Measurements from ENCODE around the gene LAS1L. TPM values are rescaled to one million over a fixed set of nuclear protein-coding genes. Genes with fewer than 3 reads are reported as not detected.
"Not testable (repeated sequence)": the region's sequence is repeated elsewhere in the genome, so short reads cannot be mapped to it uniquely, and the experiment has no call there.

Gene LAS1L
- total and polyA plus RNA-seq, 2 donors (not counting 1 experiment from before 2014, with no cell fraction given): 23.4 to 46.7 TPM

GRCh38 chrX:65480960-65481359 lies 53.6 kb downstream of the LAS1L start:
- H3K79me2 ChIP-seq (ENCODE audit: control insufficient read depth, insufficient read depth, low read length): no peaks in the 10 kb centered on the region
- no peak for DNase-seq
- H3K4me2 ChIP-seq (replicated peaks; ENCODE audit: low read depth, low read length, poor library complexity, severe bottlenecking): no peak overlapping the region
- H3K9ac ChIP-seq (ENCODE audit: low read length): no peak overlapping the region
- no peaks in the 10 kb centered on the region for H3K4me1 ChIP-seq (ENCODE audit: control insufficient read depth in 2 of 2, insufficient read depth in 2 of 2, low read length in 2 of 2)
- H3K9me3 ChIP-seq (ENCODE audit: control extremely low read depth in 1 of 3, control insufficient read depth in 2 of 3, insufficient read depth in 1 of 3, low read length in 2 of 3): no peaks in the 10 kb centered on the region
- POLR2A ChIA-PET: no interaction called here
- H2AFZ ChIP-seq (ENCODE audit: insufficient read depth, low read depth, low read length, poor library complexity, severe bottlenecking): no peak overlapping the region
- no peaks in the 10 kb centered on the region for H3K4me1 Mint-ChIP-seq
- intact Hi-C loops (cut with micrococcal nuclease): no loop called here
- ATAC-seq (ENCODE audit: low read depth): no peak
- no peaks in the 10 kb centered on the region for H4K20me1 ChIP-seq (ENCODE audit: control insufficient read depth, insufficient read depth, low read length, poor library complexity, severe bottlenecking)
- 100% methylated on average over 1 of the region's 3 CpGs for WGBS (ENCODE audit: insufficient coverage)
- H3K4me3 ChIP-seq (ENCODE audit: control extremely low read depth in 1 of 5, extremely low read depth in 1 of 5, insufficient read depth in 1 of 5, low read depth in 2 of 5, low read length in 4 of 5): no peak overlapping the region
- no peak for TF ChIP-seq CTCF (IDR thresholded peaks at IDR 0.05)
- no peak for TF ChIP-seq EZH2 (IDR thresholded peaks at IDR 0.05; ENCODE audit: borderline replicate concordance, insufficient read depth, low read depth, low read length, poor library complexity, severe bottlenecking)
- CTCF ChIA-PET: no interaction called here
- no peak overlapping the region for H3K4me3 Mint-ChIP-seq
- no peak overlapping the region for H3K27ac ChIP-seq (ENCODE audit: low read length in 2 of 2)
- H3K27me3 ChIP-seq (replicated peaks in 1 of 4; ENCODE audit: control extremely low read depth in 1 of 4, control insufficient read depth in 3 of 4, insufficient read depth in 4 of 4, low read length in 3 of 4): no peaks in the 10 kb centered on the region
- no peaks in the 10 kb centered on the region for H3K36me3 ChIP-seq (replicated peaks in 1 of 2; ENCODE audit: control extremely low read depth in 1 of 2, control insufficient read depth in 1 of 2, extremely low read depth in 1 of 2, insufficient read depth in 2 of 2, low read length in 1 of 2)
- no peaks in the 10 kb centered on the region for H3K9me3 Mint-ChIP-seq (ENCODE audit: insufficient read depth)
- H3K27me3 Mint-ChIP-seq: no peaks in the 10 kb centered on the region
- H3K27ac Mint-ChIP-seq: no peak overlapping the region

GRCh38 chrX:65479102-65479501 lies 55.5 kb downstream of the LAS1L start:
- H3K4me1 ChIP-seq (ENCODE audit: control insufficient read depth in 2 of 2, insufficient read depth in 2 of 2, low read length in 2 of 2); H2AFZ ChIP-seq (ENCODE audit: insufficient read depth, low read depth, low read length, poor library complexity, severe bottlenecking); POLR2A ChIA-PET; H3K4me2 ChIP-seq (replicated peaks; ENCODE audit: low read depth, low read length, poor library complexity, severe bottlenecking); H3K27ac ChIP-seq (ENCODE audit: low read length in 2 of 2); ATAC-seq (ENCODE audit: low read depth); H3K27me3 ChIP-seq (replicated peaks in 1 of 4; ENCODE audit: control extremely low read depth in 1 of 4, control insufficient read depth in 3 of 4, insufficient read depth in 4 of 4, low read length in 3 of 4); H3K36me3 ChIP-seq (replicated peaks in 1 of 2; ENCODE audit: control extremely low read depth in 1 of 2, control insufficient read depth in 1 of 2, extremely low read depth in 1 of 2, insufficient read depth in 2 of 2, low read length in 1 of 2); H3K4me3 ChIP-seq (ENCODE audit: control extremely low read depth in 1 of 5, extremely low read depth in 1 of 5, insufficient read depth in 1 of 5, low read depth in 2 of 5, low read length in 4 of 5); H3K9me3 ChIP-seq (ENCODE audit: control extremely low read depth in 1 of 3, control insufficient read depth in 2 of 3, insufficient read depth in 1 of 3, low read length in 2 of 3); H3K27ac Mint-ChIP-seq; H3K27me3 Mint-ChIP-seq; H3K9me3 Mint-ChIP-seq (ENCODE audit: insufficient read depth); H3K4me3 Mint-ChIP-seq; CTCF ChIA-PET; intact Hi-C loops (cut with micrococcal nuclease); H3K4me1 Mint-ChIP-seq; H3K9ac ChIP-seq (ENCODE audit: low read length); H3K79me2 ChIP-seq (ENCODE audit: control insufficient read depth, insufficient read depth, low read length); DNase-seq; H4K20me1 ChIP-seq (ENCODE audit: control insufficient read depth, insufficient read depth, low read length, poor library complexity, severe bottlenecking): not testable (repeated sequence)
- no CpG with 5 or more reads among the region's 3 CpGs for WGBS (ENCODE audit: insufficient coverage)

Data from B cell (primary cell).